Activated CD4-positive, alpha-beta T cell treated with anti-CD3 and anti-CD28 coated beads for 24 hours (primary cell): ENCODE results near the gene AP2A1.
A peak's percentile ranks its signal among the peaks of the same experiment; 100 is the strongest.

Experiments
- DNase-seq, 2 donors: peaks; one replicate each; pipeline ENCODE4 v3.0.0-alpha.2; 2020; ENCODE audit warnings: low read depth in 2 of 2

The AP2A1 gene

GRCh38 chr19:49766007-49766929, 533 bp upstream of the AP2A1 start:
- DNase-seq, result peak; percentile 97 to 98

GRCh38 chr19:49767381-49767780, 580 bp downstream of the AP2A1 start:
- no peak for DNase-seq

- no peak for DNase-seq
These were observed 1.3 kb downstream of the AP2A1 start for GRCh38 chr19:49767967-49768581.

GRCh38 chr19:49770529-49770928, 3.7 kb downstream of the AP2A1 start:
- DNase-seq, result no peak

GRCh38 chr19:49771674-49772139, 4.9 kb downstream of the AP2A1 start:
- no peak for DNase-seq

- DNase-seq, result no peak
These were observed 6.1 kb downstream of the AP2A1 start for GRCh38 chr19:49772850-49773432.

- DNase-seq, result no peak
These were observed 7.0 kb downstream of the AP2A1 start for GRCh38 chr19:49773663-49774350.

- DNase-seq, result no peak
These were observed 8.2 kb downstream of the AP2A1 start for GRCh38 chr19:49774969-49775368.

GRCh38 chr19:49775742-49776370, 9.1 kb downstream of the AP2A1 start:
- no peak for DNase-seq

- DNase-seq, result no peak
These were observed 9.6 kb downstream of the AP2A1 start for GRCh38 chr19:49776371-49776764.

- DNase-seq, result no peak
These were observed 13.1 kb downstream of the AP2A1 start for GRCh38 chr19:49779731-49780555.

- no peak for DNase-seq
These were observed 14.1 kb downstream of the AP2A1 start for GRCh38 chr19:49780861-49781260.

GRCh38 chr19:49781394-49781793, 14.6 kb downstream of the AP2A1 start:
- no peak for DNase-seq

- DNase-seq, result no peak
These were observed 15.7 kb downstream of the AP2A1 start for GRCh38 chr19:49782515-49782914.

GRCh38 chr19:49786376-49786820, 19.6 kb downstream of the AP2A1 start:
- no peak for DNase-seq

- DNase-seq, result no peak
These were observed 20.9 kb downstream of the AP2A1 start for GRCh38 chr19:49787746-49788145.

GRCh38 chr19:49788857-49789256, 22.1 kb downstream of the AP2A1 start:
- DNase-seq, result no peak

GRCh38 chr19:49790866-49791265, 24.1 kb downstream of the AP2A1 start:
- DNase-seq, result no peak

GRCh38 chr19:49791776-49792445, 25.1 kb downstream of the AP2A1 start:
- no peak for DNase-seq
